ENCODE data around the gene HMG20A. TPM values are rescaled to one million over a fixed set of nuclear protein-coding genes. Genes with fewer than 3 reads are reported as not detected.

Gene HMG20A
- total RNA-seq, 1 experiment from 2014 or later: 60.2 TPM

GRCh38 chr15:77466521-77466920 is 45.8 kb downstream of the HMG20A start:
- H3K27me3 ChIP-seq (ENCODE audit: insufficient read depth, low read length): no peaks in the 10 kb centered on the region; the same call in 1 of the 2 replicates
- H3K27ac Mint-ChIP-seq: peak overlapping the region in 2 of 3 experiments; percentile 2 to 85; a peak in 3 of 7 replicates
- no peak overlapping the region for H2AFZ ChIP-seq (ENCODE audit: low read length)
- no peak overlapping the region for H3K27ac ChIP-seq (ENCODE audit: insufficient read length, low read depth, low read length)
- DNase-seq: no peak
- H2BK5ac ChIP-seq (ENCODE audit: insufficient read length, low read length): no peak overlapping the region
- no peak overlapping the region for H3K4ac ChIP-seq (ENCODE audit: low read depth, low read length)
- no peaks in the 10 kb centered on the region for H3K79me1 ChIP-seq (ENCODE audit: insufficient read depth, low read depth, low read length, poor library complexity, severe bottlenecking)
- peaks cover 0 to 4% of the 10 kb centered on the region in 2 experiments; a peak in 1 of 5 replicates for H3K9me3 Mint-ChIP-seq
- no peak for TF ChIP-seq CTCF (conservative IDR thresholded peaks at IDR 0.05)
- no peak overlapping the region for H3K18ac ChIP-seq (ENCODE audit: insufficient read length, low read depth, low read length)
- no peaks in the 10 kb centered on the region for H3K9me3 ChIP-seq (ENCODE audit: control insufficient read depth, low read depth, low read length)
- H3K4me1 Mint-ChIP-seq: peaks cover 18% of the 10 kb centered on the region in 2 experiments
- H2AK5ac ChIP-seq (ENCODE audit: insufficient read length, low read length): no peak overlapping the region
- H4K8ac ChIP-seq (replicated peaks; ENCODE audit: insufficient read length, low read depth, low read length): no peak overlapping the region
- no peak overlapping the region for H3K14ac ChIP-seq (ENCODE audit: insufficient read depth, low read length)
- no peaks in the 10 kb centered on the region; the same call in 1 of the 2 replicates for H3K4me1 ChIP-seq (ENCODE audit: insufficient read depth, low read length)
- no peak overlapping the region for H2BK20ac ChIP-seq (ENCODE audit: low read depth, low read length, poor library complexity, severe bottlenecking)
- no peak overlapping the region for H4K5ac ChIP-seq (ENCODE audit: insufficient read length, low read depth, low read length)
- H3K79me2 ChIP-seq (ENCODE audit: insufficient read depth, low read length): no peaks in the 10 kb centered on the region
- H4K91ac ChIP-seq (ENCODE audit: insufficient read length, low read depth, low read length): no peak overlapping the region
- H2BK12ac ChIP-seq (ENCODE audit: insufficient read length, low read depth, low read length): no peak overlapping the region
- no peak overlapping the region for H3K4me2 ChIP-seq (ENCODE audit: insufficient read depth, insufficient read length, low read length)
- no peak overlapping the region for H2BK15ac ChIP-seq (ENCODE audit: low read depth, low read length)
- no peaks in the 10 kb centered on the region for H3K27me3 Mint-ChIP-seq (ENCODE audit: low read depth)
- WGBS (ENCODE audit: extremely low coverage, insufficient read length, low lambda C conversion rate): no CpG with 5 or more reads among the region's 1 CpG
- no peak overlapping the region for H2BK120ac ChIP-seq (ENCODE audit: low read depth, low read length, poor library complexity, severe bottlenecking)
- H3K56ac ChIP-seq (ENCODE audit: insufficient read length, low read depth, low read length): no peak overlapping the region
- peaks cover 18 to 40% (median 31%) of the 10 kb centered on the region in 3 experiments for H3K36me3 Mint-ChIP-seq (ENCODE audit: insufficient read depth in 1 of 3, low read depth in 3 of 3)
- no peak overlapping the region for H3K9ac ChIP-seq (ENCODE audit: extremely low read depth, insufficient read length, low read length)
- H3K4me3 Mint-ChIP-seq: no peak overlapping the region
- H3K23ac ChIP-seq (ENCODE audit: insufficient read length, low read depth, low read length): no peak overlapping the region
- no peaks in the 10 kb centered on the region for H3K23me2 ChIP-seq (ENCODE audit: insufficient read length, low read depth, low read length, poor library complexity, severe bottlenecking)
- H4K20me1 ChIP-seq (ENCODE audit: control insufficient read depth, insufficient read depth, insufficient read length): no peaks in the 10 kb centered on the region
- H3T11ph ChIP-seq (ENCODE audit: low read length): no peak overlapping the region

Measured in H9 (cell line).